Uterus (tissue), 2 donors: ENCODE data around the gene SMARCAD1.

Experiments used
- CTCF ChIP-seq, 4 experiments: fragments of 200-600 bp in 2 of 4; fragments of 450-650 bp in 2 of 4; sonication (generic) in 2 of 4; IDR thresholded peaks; one replicate each; pipeline ENCODE4 v1.5.1; 2016 to 2019; ENCODE audit warnings: antibody characterized with exemption in 4 of 4, mild to moderate bottlenecking in 2 of 4, moderate library complexity in 1 of 4
- POLR2A ChIP-seq, 2 donors: fragments of 450-650 bp; IDR thresholded peaks; one replicate each; pipeline ENCODE4 v1.6.1; 2016; ENCODE audit warnings: antibody characterized with exemption in 2 of 2, mild to moderate bottlenecking in 1 of 2, moderate library complexity in 1 of 2

- TF ChIP-seq POLR2A (IDR thresholded peaks at IDR 0.05) (no peak), CTCF (IDR thresholded peaks at IDR 0.05) (no peak)
These were observed 25.9 kb upstream of the SMARCAD1 start for GRCh38 chr4:94181815-94182214.
